Fibroblast of peridontal ligament (primary cell): ENCODE data around the gene HES4.

Experiments used
- DNase-seq: peaks from one replicate; pipeline ENCODE4 v3.0.0-alpha.2; 2010; ENCODE audit errors: extremely low read depth

HES4 gene, protein sequence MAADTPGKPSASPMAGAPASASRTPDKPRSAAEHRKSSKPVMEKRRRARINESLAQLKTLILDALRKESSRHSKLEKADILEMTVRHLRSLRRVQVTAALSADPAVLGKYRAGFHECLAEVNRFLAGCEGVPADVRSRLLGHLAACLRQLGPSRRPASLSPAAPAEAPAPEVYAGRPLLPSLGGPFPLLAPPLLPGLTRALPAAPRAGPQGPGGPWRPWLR

GRCh38 chr1:999725-1000356 lies at the start of gene HES4:
Gene HES4, minus strand, starts transcription at chr1:1000097. Its CDS starts 124 bp downstream, at chr1:999973.
- DNase-seq = peak; percentile 78

DNA sequence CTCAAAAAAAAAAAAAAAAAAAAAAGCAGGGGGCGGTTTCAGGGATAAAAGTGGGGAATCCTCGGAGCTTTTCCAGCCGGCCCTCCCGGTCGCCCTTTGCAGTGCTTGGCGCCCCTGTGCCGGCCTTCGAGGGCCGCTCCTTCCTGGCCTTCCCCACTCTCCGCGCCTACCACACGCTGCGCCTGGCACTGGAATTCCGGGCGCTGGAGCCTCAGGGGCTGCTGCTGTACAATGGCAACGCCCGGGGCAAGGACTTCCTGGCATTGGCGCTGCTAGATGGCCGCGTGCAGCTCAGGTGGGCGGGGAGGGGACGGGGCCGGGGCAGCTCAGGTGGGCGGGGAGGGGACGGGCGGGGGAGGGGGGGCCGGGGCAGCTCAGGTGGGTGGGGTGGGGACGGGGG lies 48.9 kb upstream of the HES4 start:
- no peak for DNase-seq

DNA sequence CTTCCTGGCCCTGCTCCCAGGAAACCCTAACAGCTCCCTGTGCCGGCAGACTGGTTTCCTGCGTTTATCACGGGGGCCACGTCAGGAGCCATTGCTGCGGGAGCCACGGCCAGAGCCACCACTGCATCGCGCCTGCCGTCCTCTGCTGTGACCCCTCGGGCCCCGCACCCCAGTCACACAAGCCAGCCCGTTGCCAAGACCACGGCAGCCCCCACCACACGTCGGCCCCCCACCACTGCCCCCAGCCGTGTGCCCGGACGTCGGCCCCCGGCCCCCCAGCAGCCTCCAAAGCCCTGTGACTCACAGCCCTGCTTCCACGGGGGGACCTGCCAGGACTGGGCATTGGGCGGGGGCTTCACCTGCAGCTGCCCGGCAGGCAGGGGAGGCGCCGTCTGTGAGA lies 48.1 kb upstream of the HES4 start:
- no peak for DNase-seq

DNA sequence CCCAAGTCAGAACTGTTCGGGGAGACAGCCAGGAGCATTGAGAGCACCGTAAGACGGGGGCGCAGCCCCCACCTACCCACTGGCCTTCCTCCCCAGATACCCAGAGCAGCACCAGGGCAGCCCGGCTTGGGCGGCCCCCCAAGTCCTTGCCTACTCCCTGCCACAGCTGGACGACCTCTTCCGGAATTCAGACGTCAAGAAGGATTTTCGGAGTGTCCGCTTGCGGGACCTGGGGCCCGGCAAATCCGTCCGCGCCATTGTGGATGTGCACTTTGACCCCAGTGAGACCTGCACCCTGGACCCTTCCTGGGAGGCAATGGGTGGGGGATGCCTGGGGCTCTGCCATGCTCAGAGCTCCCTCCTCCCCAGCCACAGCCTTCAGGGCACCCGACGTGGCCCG lies 47.5 kb upstream of the HES4 start:
- DNase-seq = no peak

DNA sequence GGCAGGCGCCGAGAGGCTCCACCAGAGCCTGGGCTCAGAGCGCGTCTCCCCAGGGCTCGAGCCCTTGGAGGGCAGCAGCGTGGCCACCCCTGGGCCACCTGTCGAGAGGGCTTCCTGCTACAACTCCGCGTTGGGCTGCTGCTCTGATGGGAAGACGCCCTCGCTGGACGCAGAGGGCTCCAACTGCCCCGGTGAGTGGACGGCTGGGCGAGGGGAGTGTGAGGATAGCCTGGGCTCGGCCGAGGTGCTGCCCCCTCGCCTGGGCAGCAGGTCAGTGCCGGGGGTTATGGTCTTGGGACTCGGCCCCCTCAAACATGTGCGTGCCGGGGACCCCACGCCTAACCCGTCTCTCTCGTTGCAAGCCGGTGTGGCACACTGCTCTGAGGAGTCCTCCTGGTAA lies 46.9 kb upstream of the HES4 start:
- no peak for DNase-seq

- no peak for DNase-seq
Measured at GRCh38 chr1:1046243-1046642, 46.3 kb upstream of the HES4 start.

DNA sequence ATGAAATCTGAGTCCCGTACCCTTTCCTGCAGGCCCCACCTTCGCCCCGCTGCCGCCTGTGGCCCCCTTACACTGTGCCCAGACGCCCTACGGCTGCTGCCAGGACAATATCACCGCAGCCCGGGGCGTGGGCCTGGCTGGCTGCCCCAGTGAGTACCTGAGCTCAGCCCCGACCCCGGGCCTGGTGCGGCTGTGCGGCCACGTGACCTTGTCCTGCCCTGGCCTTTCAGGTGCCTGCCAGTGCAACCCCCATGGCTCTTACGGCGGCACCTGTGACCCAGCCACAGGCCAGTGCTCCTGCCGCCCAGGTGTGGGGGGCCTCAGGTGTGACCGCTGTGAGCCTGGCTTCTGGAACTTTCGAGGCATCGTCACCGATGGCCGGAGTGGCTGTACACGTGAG lies 45.2 kb upstream of the HES4 start:
- no peak for DNase-seq

DNA sequence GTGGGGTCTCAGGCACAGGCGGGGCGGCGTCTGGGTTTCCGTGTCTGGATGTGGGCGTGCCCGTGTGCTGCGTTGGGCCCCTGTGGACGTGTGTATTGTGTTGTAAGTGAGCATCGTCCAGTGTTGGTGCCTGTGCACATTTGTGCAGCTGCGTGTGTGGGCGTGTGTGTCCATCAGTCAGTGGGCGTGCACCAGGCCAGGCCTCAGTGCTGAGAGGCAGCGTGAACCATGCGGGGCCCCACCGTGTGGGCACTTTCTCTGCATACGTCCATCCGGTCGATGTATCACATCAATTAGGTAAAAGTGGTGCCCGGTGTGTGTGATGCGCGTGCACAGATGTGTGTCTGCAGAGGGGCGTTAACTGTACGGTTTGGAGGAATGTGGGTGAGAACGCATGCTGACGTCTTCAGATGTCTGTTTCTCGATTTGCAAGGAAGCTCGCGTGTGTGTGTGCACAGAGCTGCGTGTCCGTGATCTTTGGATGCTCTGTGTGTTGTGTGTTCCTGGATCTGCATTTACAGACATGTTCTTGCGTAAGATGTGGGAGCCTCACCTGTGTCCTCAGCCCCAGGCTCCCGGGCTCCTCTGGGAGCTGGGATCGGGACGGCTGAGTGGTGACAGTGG lies 44.7 kb upstream of the HES4 start:
- no peak for DNase-seq

- DNase-seq = no peak
Measured at GRCh38 chr1:1043921-1044320, 44.0 kb upstream of the HES4 start.

GRCh38 chr1:1043411-1043810 lies 43.5 kb upstream of the HES4 start:
- DNase-seq = no peak

- DNase-seq = no peak
Measured at GRCh38 chr1:1042835-1043234, 42.9 kb upstream of the HES4 start.

GRCh38 chr1:1041873-1042272 lies 42.0 kb upstream of the HES4 start:
- DNase-seq = no peak

DNA sequence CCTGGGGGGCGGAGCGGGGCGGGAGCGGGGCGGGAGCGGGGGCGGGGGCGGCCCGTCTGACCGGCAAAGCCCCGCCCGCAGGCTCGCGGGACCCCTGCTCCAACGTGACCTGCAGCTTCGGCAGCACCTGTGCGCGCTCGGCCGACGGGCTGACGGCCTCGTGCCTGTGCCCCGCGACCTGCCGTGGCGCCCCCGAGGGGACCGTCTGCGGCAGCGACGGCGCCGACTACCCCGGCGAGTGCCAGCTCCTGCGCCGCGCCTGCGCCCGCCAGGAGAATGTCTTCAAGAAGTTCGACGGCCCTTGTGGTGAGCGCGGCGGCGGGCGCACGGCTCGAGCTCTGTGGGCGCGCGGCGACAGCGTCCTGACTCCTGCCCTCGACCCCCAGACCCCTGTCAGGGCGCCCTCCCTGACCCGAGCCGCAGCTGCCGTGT lies 41.2 kb upstream of the HES4 start:
- DNase-seq = no peak

DNA sequence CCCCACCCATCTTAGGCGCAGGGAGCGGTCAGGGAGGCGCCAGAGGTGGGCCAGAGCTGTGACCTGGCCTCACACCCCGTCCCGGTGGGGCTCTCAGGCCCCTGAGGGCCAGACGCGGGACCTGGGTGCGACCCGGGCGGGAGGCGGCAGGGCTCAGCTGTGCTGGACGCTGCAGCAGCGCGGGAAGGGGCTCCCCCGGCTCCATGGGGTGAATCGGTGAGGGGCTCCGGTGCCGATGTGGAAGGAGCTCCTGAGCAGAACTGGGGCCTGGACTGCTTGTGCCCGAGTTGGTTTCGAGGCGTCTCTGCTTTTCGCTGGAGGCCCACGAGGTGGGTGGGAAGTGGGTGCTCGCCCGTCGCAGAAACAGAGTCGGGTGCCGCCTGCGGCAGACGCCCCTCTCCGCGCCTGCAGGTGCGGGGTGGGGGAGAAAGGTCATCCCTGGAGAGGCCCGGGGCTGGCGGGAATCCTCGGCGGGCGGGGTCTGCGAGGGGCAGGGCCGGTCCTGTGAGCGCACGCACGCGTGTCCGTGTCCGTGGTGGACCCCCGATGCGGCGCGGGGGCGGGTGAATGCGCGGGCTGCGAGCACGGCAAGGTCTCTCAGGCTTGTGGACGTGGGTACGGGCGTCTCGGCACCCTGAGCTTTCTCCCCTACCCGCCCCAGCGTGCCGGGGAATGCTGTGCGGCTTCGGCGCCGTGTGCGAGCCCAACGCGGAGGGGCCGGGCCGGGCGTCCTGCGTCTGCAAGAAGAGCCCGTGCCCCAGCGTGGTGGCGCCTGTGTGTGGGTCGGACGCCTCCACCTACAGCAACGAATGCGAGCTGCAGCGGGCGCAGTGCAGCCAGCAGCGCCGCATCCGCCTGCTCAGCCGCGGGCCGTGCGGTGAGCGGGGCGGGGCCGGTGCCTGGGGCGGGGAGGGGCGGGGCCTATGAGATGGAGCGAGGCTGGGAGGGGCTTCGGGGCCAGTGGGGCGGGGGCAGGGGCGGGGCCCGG lies 40.4 kb upstream of the HES4 start:
- peak; percentile 41 for DNase-seq

DNA sequence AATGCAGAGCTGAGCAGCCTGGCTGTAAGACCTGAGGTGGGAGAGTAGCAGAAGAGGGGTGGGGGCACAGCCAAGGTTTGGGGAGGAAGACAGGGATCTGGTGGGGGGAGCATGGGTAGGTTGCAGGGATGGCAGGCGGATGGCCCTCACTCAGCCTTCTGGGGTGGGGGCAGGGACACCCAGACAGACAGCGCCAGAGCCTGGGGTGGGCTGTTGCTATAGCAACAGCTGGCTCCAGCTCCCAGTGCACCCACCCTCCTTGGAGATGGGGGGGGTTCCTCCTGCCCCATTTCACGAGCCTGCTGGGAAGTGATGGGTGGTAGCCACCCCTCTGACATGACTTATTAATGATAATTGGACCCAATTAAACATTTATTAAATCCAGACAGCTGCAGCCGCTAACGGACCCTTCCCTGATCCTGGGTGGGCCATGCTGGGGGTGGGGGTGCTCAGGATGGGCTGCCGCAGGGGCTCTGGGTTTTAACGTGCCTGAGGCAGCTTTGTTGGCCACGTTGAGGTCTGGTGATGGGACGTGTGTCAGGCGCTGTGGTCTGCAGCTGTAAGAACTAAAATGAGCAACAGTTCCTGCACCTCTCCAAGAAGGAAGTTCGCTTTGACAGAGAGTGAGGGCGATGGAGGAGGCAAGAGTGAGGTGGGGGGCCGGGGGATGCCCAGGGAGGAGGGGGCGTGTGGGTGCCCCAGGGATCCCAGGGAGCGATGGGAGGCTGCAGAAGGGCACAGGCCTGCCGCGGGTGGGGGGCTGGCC lies 39.4 kb upstream of the HES4 start:
- DNase-seq = no peak

GRCh38 chr1:1038694-1039093 lies 38.8 kb upstream of the HES4 start:
- DNase-seq = no peak

GRCh38 chr1:1037366-1038327 lies 37.8 kb upstream of the HES4 start:
- no peak for DNase-seq

GRCh38 chr1:1035291-1035943 lies 35.5 kb upstream of the HES4 start:
- DNase-seq = no peak

DNA sequence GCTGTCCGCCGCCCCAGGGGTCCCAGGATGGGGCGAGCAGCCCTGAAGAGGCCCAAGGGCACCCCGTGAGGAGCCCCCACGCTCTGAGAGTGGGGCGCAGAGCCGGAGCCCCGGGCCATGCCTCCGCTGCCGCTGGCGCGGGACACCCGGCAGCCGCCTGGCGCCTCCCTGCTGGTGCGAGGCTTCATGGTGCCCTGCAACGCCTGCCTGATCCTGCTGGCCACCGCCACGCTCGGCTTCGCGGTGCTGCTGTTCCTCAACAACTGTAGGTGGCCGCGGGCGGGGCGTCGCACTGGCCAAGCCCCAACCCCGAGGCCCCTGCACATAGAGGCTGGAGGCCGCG lies 34.5 kb upstream of the HES4 start:
- no peak for DNase-seq
